Measurements from ENCODE around the gene AMH. TPM values are rescaled to one million over a fixed set of nuclear protein-coding genes. Genes with fewer than 3 reads are reported as not detected.

AMH gene
- total and polyA plus RNA-seq, 2 of the 13 experiments (the other 11 are each of a cell fraction or from before 2014, with no cell fraction given), result 0.03 to 0.18 TPM

GRCh38 chr19:2236314-2237050 lies 12.6 kb upstream of the AMH start, which contains the start of the genes PLEKHJ1 and SF3A2 (continued):
- TF ChIP-seq ZNF350 (CRISPR knock-in tag; IDR thresholded peaks at IDR 0.05; ENCODE audit: borderline replicate concordance, low read depth), result peak; percentile 91
- no peak for TF ChIP-seq GRHL1 (CRISPR knock-in tag; conservative IDR thresholded peaks at IDR 0.05)
- TF ChIP-seq IKZF4 (CRISPR knock-in tag; IDR thresholded peaks at IDR 0.05; ENCODE audit: borderline replicate concordance, low read depth, not compliant biosample characterization), result peak; percentile 84
- peak; percentile 100 for TF ChIP-seq NR2C2 (CRISPR knock-in tag; IDR thresholded peaks at IDR 0.05; ENCODE audit: borderline replicate concordance)
- TF ChIP-seq TBX3 (IDR thresholded peaks at IDR 0.05; ENCODE audit: borderline replicate concordance), result peak; percentile 97
- TF ChIP-seq ZNF17 (CRISPR knock-in tag; IDR thresholded peaks at IDR 0.05), result 0 out of 2 replicates have a peak, but pooled peaks have one; percentile 77
- peak; percentile 79 for TF ChIP-seq ZNF746 (CRISPR knock-in tag; IDR thresholded peaks at IDR 0.05)
- no peak for TF ChIP-seq ZSCAN22 (CRISPR knock-in tag; IDR thresholded peaks at IDR 0.05)
- TF ChIP-seq SRSF9 (IDR thresholded peaks at IDR 0.05; ENCODE audit: borderline replicate concordance, insufficient read depth, low read depth, low read length, poor library complexity, severe bottlenecking), result no peak
- peak; percentile 93 for TF ChIP-seq YEATS2 (CRISPR knock-in tag; IDR thresholded peaks at IDR 0.05; ENCODE audit: borderline replicate concordance)
- peak; percentile 75 for TF ChIP-seq DR1 (CRISPR knock-in tag; IDR thresholded peaks at IDR 0.05)
- no peak; the same call in 1 of the 2 replicates for TF ChIP-seq ZBTB8A (CRISPR knock-in tag; IDR thresholded peaks at IDR 0.05; ENCODE audit: borderline replicate concordance, low read depth)
- peak; percentile 93; the same call in 1 of the 2 replicates for TF ChIP-seq KMT2B (CRISPR knock-in tag; IDR thresholded peaks at IDR 0.05)
- peak; percentile 53 for TF ChIP-seq AGO1 (IDR thresholded peaks at IDR 0.05; ENCODE audit: low read depth, low read length, poor library complexity, severe bottlenecking)
- TF ChIP-seq ZNF709 (CRISPR knock-in tag; IDR thresholded peaks at IDR 0.05), result peak; percentile 98
- peak; percentile 81 for TF ChIP-seq ZNF761 (CRISPR knock-in tag; conservative IDR thresholded peaks at IDR 0.05)
- TF ChIP-seq ZNF34 (CRISPR knock-in tag; IDR thresholded peaks at IDR 0.05; ENCODE audit: borderline replicate concordance), result peak; percentile 28; the same call in 1 of the 2 replicates
- TF ChIP-seq ZNF33A (CRISPR knock-in tag; IDR thresholded peaks at IDR 0.05; ENCODE audit: borderline replicate concordance), result peak; percentile 85; the same call in 1 of the 2 replicates
- peak; percentile 74 for TF ChIP-seq ETV5 (CRISPR knock-in tag; IDR thresholded peaks at IDR 0.05; ENCODE audit: borderline replicate concordance)
- TF ChIP-seq HHEX (CRISPR knock-in tag; IDR thresholded peaks at IDR 0.05), result 0 out of 2 replicates have a peak, but pooled peaks have one; percentile 27
- peak; percentile 82 for TF ChIP-seq HMG20B (CRISPR knock-in tag; conservative IDR thresholded peaks at IDR 0.05)
- TF ChIP-seq DMAP1 (CRISPR knock-in tag; IDR thresholded peaks at IDR 0.05), result peak; percentile 89
- peak; percentile 99 for TF ChIP-seq ZNF879 (CRISPR knock-in tag; IDR thresholded peaks at IDR 0.05)
- peak; percentile 19; the same call in 1 of the 2 replicates for TF ChIP-seq ZNF121 (CRISPR knock-in tag; IDR thresholded peaks at IDR 0.05)
- peak; percentile 77 for TF ChIP-seq ETV6 (CRISPR knock-in tag; conservative IDR thresholded peaks at IDR 0.05)
- TF ChIP-seq ZNF75D (CRISPR knock-in tag; IDR thresholded peaks at IDR 0.05; ENCODE audit: borderline replicate concordance), result peak; percentile 87; the same call in 1 of the 2 replicates
- TF ChIP-seq TCF7 (IDR thresholded peaks at IDR 0.05; ENCODE audit: low read depth), result no peak
- peak; percentile 74; the same call in 1 of the 2 replicates for TF ChIP-seq FOXJ3 (CRISPR knock-in tag; IDR thresholded peaks at IDR 0.05; ENCODE audit: borderline replicate concordance)
- peak; percentile 79 for TF ChIP-seq RFXAP (CRISPR knock-in tag; IDR thresholded peaks at IDR 0.05; ENCODE audit: borderline replicate concordance)
- TF ChIP-seq GFI1 (CRISPR knock-in tag; IDR thresholded peaks at IDR 0.05; ENCODE audit: borderline replicate concordance), result peak; percentile 84
- peak; percentile 40; the same call in 1 of the 2 replicates for TF ChIP-seq CEBPG (CRISPR knock-in tag; IDR thresholded peaks at IDR 0.05)

Measured in HepG2 (cell line).